ENCODE results near the gene EVI5. TPM values are rescaled to one million over a fixed set of nuclear protein-coding genes. Genes with fewer than 3 reads are reported as not detected.

The EVI5 gene
- total and polyA plus RNA-seq, 10 of the 15 experiments (the other 5 are each of a cell fraction or from before 2014, with no cell fraction given): 0.27 to 6.8 (median 1.7) TPM

GRCh38 chr1:92536980-92537884 is 247.7 kb downstream of the EVI5 start (continued):
- TF ChIP-seq SREBF1 (IDR thresholded peaks at IDR 0.05; ENCODE audit: low read length) (no peak), SMC3 (IDR thresholded peaks at IDR 0.05; ENCODE audit: borderline replicate concordance, low read length) (no peak), ATF3 (IDR thresholded peaks at IDR 0.05; ENCODE audit: borderline replicate concordance, extremely low read depth, low read depth, low read length) (no peak), POLR2A (IDR thresholded peaks at IDR 0.05; ENCODE audit: low read depth, low read length) (no peak), CREM (IDR thresholded peaks at IDR 0.05; ENCODE audit: low read depth) (peak; percentile 41; the same call in 1 of the 2 replicates), YBX1 (IDR thresholded peaks at IDR 0.05) (no peak), SUPT20H (IDR thresholded peaks at IDR 0.05; ENCODE audit: borderline replicate concordance, control insufficient read depth, low read depth, low read length) (no peak), ZBTB33 (IDR thresholded peaks at IDR 0.05) (no peak), NBN (IDR thresholded peaks at IDR 0.05) (peak; percentile 57), CTCF (IDR thresholded peaks at IDR 0.05 in 2 of 3, conservative IDR thresholded peaks at IDR 0.05 in 1 of 3; ENCODE audit: control insufficient read depth in 2 of 3, extremely low read depth in 1 of 3, insufficient read depth in 1 of 3, low read depth in 3 of 3, low read length in 3 of 3) (no peak), EP300 (IDR thresholded peaks at IDR 0.05; ENCODE audit: borderline replicate concordance in 1 of 2, control insufficient read depth in 1 of 2, low read depth in 2 of 2, low read length in 2 of 2) (peak; percentile 74 to 95; a peak in 3 of 4 replicates), EGR1 (IDR thresholded peaks at IDR 0.05; ENCODE audit: borderline replicate concordance in 1 of 2, low read depth in 2 of 2, low read length in 2 of 2) (no peak), NFYA (IDR thresholded peaks at IDR 0.05; ENCODE audit: borderline replicate concordance, low read depth, low read length) (no peak), CBFB (IDR thresholded peaks at IDR 0.05; ENCODE audit: low read depth) (0 out of 2 replicates have a peak, but pooled peaks have one; percentile 15), RBBP5 (conservative IDR thresholded peaks at IDR 0.05) (no peak), CBX3 (IDR thresholded peaks at IDR 0.05; ENCODE audit: borderline replicate concordance, low read depth) (no peak), ELK1 (IDR thresholded peaks at IDR 0.05; ENCODE audit: low read depth, low read length) (no peak), POLR2AphosphoS5 (IDR thresholded peaks at IDR 0.05; ENCODE audit: low read length) (no peak), MAX (IDR thresholded peaks at IDR 0.05; ENCODE audit: low read depth, low read length) (no peak), NR2C2 (IDR thresholded peaks at IDR 0.05; ENCODE audit: borderline replicate concordance, control insufficient read depth, insufficient read length, low read depth) (no peak), CHD2 (IDR thresholded peaks at IDR 0.05; ENCODE audit: borderline replicate concordance, low read depth, low read length) (no peak), JUNB (IDR thresholded peaks at IDR 0.05) (peak; percentile 70), PAX8 (IDR thresholded peaks at IDR 0.05) (no peak)
